LNCaP clone FGC (cell line): ENCODE data around the gene KLKB1.

Experiments
- DNase-seq: peaks from one replicate; pipeline ENCODE4 v3.0.0-alpha.2; 2011; ENCODE audit warnings: low read depth
- H3K4me3 ChIP-seq: 2 replicates; pipeline ENCODE4 v1.5.1; 2011; ENCODE audit warnings: mild to moderate bottlenecking, low read depth, low read length, control low read depth
- TF ChIP-seq, protein P1 (sequence below): IDR thresholded peaks from 2 replicates; pipeline ENCODE4 v1.5.1; 2012; ENCODE audit warnings: mild to moderate bottlenecking; ENCODE audit not compliant: control insufficient read depth, insufficient read depth; ENCODE audit errors: extremely low read depth

Gene KLKB1

DNA sequence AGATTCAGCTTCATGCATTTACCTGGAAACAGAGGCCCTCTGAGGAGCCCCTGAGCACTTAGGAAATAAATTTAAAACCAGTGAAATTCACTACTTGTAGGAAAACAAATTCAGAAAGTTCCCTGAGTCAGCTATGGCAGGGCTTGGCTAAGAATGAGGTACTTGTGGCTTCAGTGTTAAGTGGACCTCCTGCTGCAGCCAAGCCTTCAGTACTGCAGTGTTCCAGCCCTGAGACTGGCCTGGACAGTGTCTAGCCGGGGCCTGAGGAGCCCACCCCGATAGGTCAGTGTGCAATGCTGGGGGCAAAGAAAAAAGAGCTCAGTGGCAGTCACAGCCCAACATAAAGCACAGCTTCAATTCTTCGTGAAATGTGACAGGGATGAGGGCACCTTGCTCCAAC, 80.6 kb downstream of the KLKB1 start:
- no peak for DNase-seq
- TF ChIP-seq, protein P1, sequence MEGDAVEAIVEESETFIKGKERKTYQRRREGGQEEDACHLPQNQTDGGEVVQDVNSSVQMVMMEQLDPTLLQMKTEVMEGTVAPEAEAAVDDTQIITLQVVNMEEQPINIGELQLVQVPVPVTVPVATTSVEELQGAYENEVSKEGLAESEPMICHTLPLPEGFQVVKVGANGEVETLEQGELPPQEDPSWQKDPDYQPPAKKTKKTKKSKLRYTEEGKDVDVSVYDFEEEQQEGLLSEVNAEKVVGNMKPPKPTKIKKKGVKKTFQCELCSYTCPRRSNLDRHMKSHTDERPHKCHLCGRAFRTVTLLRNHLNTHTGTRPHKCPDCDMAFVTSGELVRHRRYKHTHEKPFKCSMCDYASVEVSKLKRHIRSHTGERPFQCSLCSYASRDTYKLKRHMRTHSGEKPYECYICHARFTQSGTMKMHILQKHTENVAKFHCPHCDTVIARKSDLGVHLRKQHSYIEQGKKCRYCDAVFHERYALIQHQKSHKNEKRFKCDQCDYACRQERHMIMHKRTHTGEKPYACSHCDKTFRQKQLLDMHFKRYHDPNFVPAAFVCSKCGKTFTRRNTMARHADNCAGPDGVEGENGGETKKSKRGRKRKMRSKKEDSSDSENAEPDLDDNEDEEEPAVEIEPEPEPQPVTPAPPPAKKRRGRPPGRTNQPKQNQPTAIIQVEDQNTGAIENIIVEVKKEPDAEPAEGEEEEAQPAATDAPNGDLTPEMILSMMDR, result no peak

More for the DNA sequence above, 80.6 kb downstream of the KLKB1 start:
- no peak overlapping the region for H3K4me3 ChIP-seq
